Epithelial cell of proximal tubule (primary cell): ENCODE results near the gene CRACR2A. TPM values are rescaled to one million over a fixed set of nuclear protein-coding genes. Genes with fewer than 3 reads are reported as not detected.

Experiments
- DNase-seq: peaks from one replicate; pipeline ENCODE4 v3.0.0-alpha.2; 2011; ENCODE audit warnings: low read depth
- H3K4me3 ChIP-seq: 2 replicates; pipeline ENCODE4 v1.5.1; 2011; ENCODE audit warnings: low read depth, mild to moderate bottlenecking, low read length
- total RNA-seq: library from RNA; depleted of rRNA; stranded (reverse); fragments of >200 nt; gene quantifications from 2 replicates; pipeline ENCODE4 v1.2.3, GENCODE V29; 2015
- TF ChIP-seq, protein P1 (sequence below): conservative IDR thresholded peaks from 2 replicates; pipeline ENCODE4 v1.5.1; 2012; ENCODE audit warnings: low read depth, mild to moderate bottlenecking, low read length

Gene CRACR2A
- total RNA-seq, 1 donor from 2014 or later = 1.7 TPM

DNA sequence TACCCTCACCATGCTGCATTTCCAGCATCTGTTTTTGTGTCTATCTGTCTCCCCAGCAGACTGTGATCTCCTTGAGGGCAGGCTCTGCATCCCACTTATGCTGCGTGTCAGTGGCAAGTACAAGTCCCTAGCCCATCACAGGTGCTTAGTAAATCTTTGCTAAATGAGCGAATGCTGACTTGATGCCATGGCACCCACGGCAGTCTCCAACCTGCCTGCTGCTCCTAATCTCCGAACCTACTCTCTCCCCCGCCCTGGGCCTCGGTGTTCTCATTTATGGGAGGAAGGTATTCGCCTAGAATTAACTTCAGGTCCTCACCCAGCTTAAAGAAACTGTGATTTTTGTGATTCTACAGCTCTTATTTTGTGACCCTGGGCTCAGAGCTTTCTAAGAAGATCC is 152.0 kb downstream of the CRACR2A start:
- DNase-seq = no peak
- TF ChIP-seq, protein P1, sequence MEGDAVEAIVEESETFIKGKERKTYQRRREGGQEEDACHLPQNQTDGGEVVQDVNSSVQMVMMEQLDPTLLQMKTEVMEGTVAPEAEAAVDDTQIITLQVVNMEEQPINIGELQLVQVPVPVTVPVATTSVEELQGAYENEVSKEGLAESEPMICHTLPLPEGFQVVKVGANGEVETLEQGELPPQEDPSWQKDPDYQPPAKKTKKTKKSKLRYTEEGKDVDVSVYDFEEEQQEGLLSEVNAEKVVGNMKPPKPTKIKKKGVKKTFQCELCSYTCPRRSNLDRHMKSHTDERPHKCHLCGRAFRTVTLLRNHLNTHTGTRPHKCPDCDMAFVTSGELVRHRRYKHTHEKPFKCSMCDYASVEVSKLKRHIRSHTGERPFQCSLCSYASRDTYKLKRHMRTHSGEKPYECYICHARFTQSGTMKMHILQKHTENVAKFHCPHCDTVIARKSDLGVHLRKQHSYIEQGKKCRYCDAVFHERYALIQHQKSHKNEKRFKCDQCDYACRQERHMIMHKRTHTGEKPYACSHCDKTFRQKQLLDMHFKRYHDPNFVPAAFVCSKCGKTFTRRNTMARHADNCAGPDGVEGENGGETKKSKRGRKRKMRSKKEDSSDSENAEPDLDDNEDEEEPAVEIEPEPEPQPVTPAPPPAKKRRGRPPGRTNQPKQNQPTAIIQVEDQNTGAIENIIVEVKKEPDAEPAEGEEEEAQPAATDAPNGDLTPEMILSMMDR = no peak
- H3K4me3 ChIP-seq = no peak overlapping the region

DNA sequence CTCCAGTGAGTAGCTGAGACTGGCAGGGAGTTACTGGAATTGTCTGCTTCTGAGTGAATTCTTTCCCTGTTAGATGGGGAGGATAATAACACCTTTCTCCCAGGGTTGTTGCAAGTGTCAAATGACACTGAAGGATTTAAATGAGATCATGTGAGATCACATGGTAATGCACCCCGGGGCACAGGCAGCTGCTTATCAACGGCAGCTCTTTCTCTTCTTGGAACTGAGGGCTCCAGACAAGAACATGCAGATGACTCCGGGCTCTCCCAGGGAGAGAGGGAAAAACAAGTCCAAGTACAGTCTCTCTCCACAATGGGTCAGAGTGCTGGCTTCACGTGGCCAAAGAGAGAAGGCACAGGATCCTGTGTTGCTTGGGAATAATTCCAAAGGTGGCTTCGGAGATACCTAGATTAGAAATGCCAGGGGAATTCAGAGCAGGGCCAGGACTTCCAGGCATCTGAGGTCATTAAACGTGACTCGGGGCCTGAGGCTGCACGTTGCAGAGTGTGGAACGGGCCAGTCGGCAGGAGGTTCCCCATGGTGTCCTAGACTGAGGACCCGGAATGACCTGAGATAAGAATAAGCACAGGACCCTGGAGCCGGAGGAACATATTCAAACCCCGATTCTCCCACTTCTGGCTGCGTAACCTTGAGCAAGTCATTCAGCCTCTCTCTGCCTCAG is 152.7 kb downstream of the CRACR2A start:
- TF ChIP-seq, protein P1 = no peak
- H3K4me3 ChIP-seq = no peak overlapping the region
- no peak for DNase-seq

DNA sequence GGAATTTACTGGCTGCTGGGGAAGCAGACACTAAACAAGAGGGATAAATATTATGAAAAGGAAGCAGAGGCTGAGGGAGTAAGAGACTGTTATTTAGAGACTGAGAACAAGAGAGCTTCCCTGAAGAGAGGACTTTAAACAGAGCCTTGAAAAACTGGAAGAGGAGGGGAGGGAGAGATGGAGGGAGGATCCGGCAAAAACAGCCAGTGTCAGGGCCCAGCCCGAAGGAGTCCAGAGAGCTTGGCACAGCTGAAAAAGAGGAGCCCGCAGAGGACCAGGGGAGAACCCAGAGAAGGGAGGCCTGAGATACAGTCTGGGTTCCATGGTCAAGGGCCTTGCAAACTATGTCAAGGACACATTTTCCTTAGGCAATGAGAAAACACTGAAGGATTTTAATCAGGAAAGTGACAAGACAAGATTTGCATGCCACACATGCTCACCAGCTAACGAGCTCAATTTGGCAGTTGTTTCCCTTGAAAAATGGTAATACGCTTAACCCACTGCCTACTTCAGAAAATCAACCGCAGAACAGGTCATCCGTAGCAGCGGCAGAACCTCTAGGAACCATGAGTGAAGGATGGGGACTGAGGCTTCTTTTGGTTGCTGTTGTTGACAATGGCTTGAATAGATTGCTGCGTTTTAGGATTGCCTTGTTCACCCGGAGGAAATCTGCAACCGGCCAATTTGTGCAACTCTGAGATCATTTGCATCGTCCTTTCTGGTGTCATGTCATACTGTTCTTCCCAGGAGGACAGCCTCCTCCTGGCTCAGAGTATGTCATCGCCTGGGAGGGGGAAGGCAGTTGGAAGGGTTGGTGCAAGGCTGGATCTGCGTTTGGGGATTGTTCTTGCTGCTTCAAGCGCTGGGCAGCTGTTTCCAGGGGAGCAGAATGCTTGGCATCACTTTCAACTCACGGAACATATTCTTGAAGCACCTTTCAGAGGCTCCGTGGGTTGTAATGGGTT is 153.7 kb downstream of the CRACR2A start:
- H3K4me3 ChIP-seq = no peak overlapping the region
- DNase-seq = no peak
- TF ChIP-seq, protein P1 = no peak

DNA sequence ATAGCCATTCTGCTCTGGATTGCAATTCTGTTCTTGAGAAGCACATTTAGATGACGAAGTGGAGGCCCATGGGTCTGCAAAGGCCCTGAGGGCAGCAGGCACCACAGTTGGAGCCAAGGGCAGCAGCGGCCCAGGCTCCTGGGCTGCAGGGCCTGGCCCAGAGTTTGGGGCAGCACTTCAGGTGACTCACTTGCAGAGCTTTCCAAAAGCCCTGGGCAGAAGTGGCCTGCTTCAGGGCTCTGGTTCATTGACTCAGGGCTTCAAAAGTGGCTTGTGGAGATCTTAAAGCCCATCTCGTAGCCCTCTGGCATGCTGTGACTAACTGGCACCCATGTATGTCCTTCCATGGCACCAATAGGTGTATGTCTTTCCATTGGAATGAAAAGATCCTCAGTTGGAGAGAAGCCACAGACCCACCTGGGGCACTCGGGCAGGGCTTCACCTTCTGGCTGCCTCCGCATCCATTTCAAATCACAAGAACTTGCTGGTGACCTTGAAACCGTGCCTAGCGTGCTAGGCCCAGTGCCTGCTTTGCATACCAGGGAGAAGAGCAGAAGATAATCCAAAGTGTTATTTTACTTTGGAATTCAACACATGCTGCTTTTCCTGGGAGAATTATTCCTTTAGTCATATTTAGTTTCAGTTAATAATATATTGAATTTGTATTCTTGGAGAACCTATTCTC is 155.2 kb downstream of the CRACR2A start:
- no peak for DNase-seq

DNA sequence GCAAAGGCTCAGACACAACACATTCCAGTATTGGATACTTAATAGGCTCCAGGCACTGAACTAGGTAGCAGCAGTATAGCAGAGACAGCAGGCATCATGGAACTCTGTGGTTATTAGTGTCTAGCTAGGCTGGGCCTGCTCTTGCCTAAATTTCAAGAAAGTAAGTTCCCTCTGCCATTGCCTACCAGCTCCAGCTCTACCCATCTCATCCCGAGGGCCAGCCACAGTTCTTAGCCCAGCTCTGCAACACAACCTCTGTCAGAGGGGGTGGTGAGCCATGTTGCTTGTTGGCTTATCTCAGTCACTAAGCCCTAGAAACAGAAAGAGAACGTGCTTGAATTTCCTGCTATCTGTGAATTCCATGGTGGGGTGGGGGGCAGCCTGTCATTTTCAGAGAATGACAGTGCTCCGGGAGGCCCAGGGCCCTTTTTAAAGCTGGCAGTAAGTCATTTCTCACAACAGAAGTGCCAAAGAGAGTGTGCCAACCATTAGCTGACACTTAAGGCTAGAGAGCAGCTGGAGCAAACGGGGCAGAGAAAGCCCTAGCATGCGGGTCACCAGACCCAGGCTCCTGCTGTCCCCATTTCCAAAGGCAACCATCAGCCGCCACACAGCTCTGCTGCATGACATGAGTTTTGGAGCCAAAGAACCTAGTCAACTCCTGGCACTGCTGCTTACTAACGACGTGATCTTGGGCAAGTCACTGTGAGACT is 156.1 kb downstream of the CRACR2A start:
- TF ChIP-seq, protein P1 = no peak

More for the DNA sequence above, 155.2 kb downstream of the CRACR2A start:
- no peak overlapping the region for H3K4me3 ChIP-seq
- TF ChIP-seq, protein P1 = no peak

DNA sequence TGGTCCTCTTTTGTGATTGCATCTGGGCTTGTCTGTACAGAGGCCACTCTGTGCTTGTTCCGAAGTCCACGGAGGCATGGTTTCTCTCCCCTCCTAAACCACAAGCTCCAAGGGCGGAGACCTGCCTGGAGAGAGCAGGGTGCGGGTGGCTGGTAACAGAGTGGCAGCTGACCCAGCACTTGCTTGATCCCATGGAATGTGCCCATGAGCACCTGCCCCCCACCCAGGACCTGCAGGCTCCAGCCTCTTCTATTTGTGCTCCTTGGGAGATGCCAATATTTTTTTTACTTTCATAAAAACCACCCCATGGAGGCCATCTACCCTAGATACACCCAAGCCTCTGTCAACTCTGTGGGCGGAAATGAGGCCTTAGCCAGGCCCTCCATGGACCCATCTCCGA is 157.2 kb downstream of the CRACR2A start:
- H3K4me3 ChIP-seq = no peak overlapping the region
- no peak for DNase-seq
- TF ChIP-seq, protein P1 = no peak

More for the DNA sequence above, 156.1 kb downstream of the CRACR2A start:
- DNase-seq = no peak
- no peak overlapping the region for H3K4me3 ChIP-seq
